ENCODE results near the gene MFSD12.

The MFSD12 gene

DNA sequence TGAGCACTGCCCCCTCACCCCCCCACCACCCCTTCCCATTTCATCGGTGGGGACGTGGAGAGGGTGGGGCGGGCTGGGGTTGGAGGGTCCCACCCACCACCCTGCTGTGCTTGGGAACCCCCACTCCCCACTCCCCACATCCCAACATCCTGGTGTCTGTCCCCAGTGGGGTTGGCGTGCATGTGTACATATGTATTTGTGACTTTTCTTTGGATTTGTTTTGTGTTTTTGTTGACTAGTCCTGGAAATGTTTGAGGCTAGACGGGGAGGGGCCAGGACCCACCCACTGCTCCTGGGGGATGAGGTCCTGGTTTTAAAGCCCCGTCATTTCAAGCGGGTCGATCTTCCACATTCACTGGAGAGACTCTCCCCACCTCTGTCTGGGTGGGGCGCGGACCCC lies 21.4 kb downstream of the MFSD12 start:
- H3K4me3 ChIP-seq (ENCODE audit: low read length): no peak overlapping the region
- no peak for DNase-seq (ENCODE audit: low read depth)
- no peak for TF ChIP-seq CTCF (conservative IDR thresholded peaks at IDR 0.05; ENCODE audit: low read length)

DNA sequence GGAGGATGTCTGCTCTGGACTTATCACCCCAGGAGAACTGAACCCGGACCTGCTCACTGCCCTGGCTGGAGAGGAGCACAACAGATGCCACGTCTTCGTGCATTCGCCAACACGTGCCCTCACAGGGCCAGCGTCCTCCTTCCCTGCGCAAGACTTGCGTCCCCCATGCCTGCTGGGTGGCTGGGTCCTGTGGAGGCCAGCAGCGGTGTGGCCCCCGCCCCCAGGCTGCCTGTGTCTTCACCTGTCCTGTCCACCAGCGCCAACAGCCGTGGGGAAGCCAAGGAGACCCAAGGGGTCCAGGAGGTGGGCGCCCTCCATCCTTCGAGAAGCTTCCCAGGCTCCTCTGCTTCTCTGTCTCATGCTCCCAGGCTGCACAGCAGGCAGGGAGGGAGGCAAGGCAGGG lies 21.8 kb downstream of the MFSD12 start:
- no peak for DNase-seq (ENCODE audit: low read depth)
- no peak overlapping the region for H3K4me3 ChIP-seq (ENCODE audit: low read length)
- no peak for TF ChIP-seq CTCF (conservative IDR thresholded peaks at IDR 0.05; ENCODE audit: low read length)

GRCh38 chr19:3535235-3535535 lies 22.2 kb downstream of the MFSD12 start:
- DNase-seq (ENCODE audit: low read depth): no peak
- H3K4me3 ChIP-seq (ENCODE audit: low read length): no peak overlapping the region
- no peak for TF ChIP-seq CTCF (conservative IDR thresholded peaks at IDR 0.05; ENCODE audit: low read length)

DNA sequence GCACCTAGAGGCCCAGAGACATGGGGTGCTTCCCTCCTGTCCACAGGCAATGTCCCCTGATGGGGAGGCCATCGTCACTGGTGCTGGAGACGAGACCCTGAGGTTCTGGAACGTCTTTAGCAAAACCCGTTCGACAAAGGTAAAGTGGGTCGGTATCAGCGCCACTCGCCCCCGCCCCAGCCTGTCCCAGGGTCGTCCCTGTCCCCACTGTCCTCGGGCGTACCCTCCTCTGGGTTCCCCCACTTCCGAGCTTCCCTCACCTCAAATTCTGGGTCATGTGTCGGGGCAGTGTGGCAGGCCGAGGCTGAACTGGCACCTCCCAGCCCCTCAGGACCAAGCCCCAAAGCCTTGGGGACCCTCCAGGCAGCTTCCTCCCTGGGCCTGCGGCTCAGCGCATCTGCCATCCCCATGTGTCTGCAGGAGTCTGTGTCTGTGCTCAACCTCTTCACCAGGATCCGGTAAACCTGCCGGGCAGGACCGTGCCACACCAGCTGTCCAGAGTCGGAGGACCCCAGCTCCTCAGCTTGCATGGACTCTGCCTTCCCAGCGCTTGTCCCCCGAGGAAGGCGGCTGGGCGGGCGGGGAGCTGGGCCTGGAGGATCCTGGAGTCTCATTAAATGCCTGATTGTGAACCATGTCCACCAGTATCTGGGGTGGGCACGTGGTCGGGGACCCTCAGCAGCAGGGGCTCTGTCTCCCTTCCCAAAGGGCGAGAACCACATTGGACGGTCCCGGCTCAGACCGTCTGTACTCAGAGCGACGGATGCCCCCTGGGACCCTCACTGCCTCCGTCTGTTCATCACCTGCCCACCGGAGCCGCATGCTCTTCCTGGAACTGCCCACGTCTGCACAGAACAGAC lies 22.8 kb downstream of the MFSD12 start:
- DNase-seq (ENCODE audit: low read depth): no peak
- no peak for TF ChIP-seq CTCF (conservative IDR thresholded peaks at IDR 0.05; ENCODE audit: low read length)
- no peak overlapping the region for H3K4me3 ChIP-seq (ENCODE audit: low read length)

DNA sequence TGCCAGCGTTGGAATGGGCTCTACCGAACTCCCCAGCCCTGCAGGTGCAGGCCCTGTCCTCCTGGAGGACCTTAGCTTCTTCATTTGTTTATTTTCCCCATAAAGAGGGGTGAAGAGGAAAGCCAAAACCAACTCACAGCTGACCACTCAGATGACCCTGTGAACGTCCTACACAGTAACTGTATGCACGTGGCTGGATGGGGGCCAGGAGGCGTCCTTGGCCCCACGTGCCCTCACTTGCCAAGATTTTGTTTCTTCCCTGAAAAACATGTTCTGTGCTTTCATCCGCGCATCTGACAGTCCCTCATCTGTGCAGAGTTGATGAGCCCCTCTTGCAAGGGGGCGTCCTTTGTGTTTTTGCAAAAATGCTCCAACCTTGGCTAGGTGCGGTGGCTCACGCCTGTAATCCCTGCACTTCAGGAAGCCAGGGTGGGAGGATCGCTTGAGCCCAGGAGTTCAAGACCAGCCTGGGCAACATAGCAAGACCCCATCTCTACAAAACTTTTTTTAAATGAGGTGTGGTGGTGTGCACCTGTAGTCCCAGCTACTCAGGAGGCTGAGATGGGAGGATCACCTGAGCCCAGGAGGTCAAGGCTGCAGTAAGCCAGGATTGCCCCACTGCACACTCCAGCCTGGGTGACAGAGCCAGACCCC lies 23.7 kb downstream of the MFSD12 start:
- no peak overlapping the region for H3K4me3 ChIP-seq (ENCODE audit: low read length)
- no peak for TF ChIP-seq CTCF (conservative IDR thresholded peaks at IDR 0.05; ENCODE audit: low read length)
- DNase-seq (ENCODE audit: low read depth): no peak

DNA sequence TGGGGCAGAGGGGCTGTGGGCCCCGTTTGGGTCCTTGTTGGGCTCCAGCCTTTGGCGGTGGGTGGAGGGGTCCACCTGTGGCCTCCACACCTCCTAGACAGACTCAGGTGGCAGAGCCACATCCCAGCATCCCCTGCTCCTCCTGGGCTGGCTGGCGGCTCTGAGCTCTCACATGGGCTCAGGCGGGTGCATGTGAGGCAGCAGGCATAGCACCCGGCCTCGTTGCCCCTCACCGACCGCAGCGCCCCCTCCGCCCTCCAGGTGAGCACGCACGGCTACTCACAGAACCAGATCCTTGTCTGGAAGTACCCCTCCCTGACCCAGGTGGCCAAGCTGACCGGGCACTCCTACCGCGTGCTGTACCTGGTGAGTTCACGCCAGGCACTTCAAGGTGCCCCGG lies 24.4 kb downstream of the MFSD12 start:
- TF ChIP-seq CTCF (conservative IDR thresholded peaks at IDR 0.05; ENCODE audit: low read length): no peak

More for the DNA sequence above, 24.4 kb downstream of the MFSD12 start:
- H3K4me3 ChIP-seq (ENCODE audit: low read length): no peak overlapping the region
- no peak for DNase-seq (ENCODE audit: low read depth)

All from AG10803 (cell line).